ENCODE measurements around the gene VAT1. TPM values are rescaled to one million over a fixed set of nuclear protein-coding genes. Genes with fewer than 3 reads are reported as not detected.
A peak's percentile ranks its signal among the peaks of the same experiment; 100 is the strongest.

The VAT1 gene
- total and polyA plus RNA-seq, 9 of the 15 experiments (the other 6 are each of a cell fraction or from before 2014, with no cell fraction given), result 29.4 to 153 (median 66.7) TPM

DNA sequence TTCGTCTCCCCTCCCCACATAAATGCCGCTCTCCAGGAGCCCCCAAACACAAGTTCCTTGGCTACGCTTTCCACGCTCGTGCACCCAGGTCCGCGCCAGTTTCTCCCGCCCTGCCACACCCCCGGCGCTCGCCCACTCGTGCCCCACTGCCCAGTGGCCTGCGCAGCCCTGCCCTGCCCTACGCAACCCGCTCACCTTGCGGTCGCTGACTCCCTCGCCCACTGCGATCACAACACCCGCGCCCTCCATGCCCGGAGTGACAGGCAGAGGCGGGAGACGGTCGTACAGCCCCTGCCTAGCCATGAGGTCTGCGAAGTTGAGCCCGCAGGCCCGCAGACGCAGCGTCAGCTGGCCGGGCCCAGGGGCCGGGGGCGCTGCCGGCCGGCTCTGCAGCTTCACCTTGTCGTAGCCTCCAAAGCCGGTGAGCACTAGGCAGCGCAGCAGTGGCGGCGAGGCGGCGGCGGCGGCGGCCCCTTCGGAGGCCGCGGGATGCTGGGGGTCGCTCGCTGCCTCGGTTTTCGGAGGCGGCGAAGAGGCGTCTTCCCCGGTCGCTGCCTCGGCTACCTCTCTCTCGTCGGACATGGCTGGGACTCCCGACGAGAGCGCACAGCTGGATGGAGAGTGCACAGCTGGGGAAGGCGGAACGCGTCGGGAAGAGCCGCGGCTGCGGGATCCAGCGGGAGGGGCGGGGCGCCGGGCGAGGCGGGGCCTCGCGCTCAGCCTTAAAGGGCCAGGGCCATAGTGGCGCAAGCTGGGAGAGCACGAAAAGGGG is at the start of gene VAT1 (continued):
- TF ChIP-seq, protein P1, sequence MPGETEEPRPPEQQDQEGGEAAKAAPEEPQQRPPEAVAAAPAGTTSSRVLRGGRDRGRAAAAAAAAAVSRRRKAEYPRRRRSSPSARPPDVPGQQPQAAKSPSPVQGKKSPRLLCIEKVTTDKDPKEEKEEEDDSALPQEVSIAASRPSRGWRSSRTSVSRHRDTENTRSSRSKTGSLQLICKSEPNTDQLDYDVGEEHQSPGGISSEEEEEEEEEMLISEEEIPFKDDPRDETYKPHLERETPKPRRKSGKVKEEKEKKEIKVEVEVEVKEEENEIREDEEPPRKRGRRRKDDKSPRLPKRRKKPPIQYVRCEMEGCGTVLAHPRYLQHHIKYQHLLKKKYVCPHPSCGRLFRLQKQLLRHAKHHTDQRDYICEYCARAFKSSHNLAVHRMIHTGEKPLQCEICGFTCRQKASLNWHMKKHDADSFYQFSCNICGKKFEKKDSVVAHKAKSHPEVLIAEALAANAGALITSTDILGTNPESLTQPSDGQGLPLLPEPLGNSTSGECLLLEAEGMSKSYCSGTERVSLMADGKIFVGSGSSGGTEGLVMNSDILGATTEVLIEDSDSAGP (CRISPR knock-in tag; IDR thresholded peaks at IDR 0.05), result peak; percentile 93
- no peak for TF ChIP-seq HNRNPL (IDR thresholded peaks at IDR 0.05; ENCODE audit: low read depth, low read length)
- peak; percentile 60 for TF ChIP-seq FUS (optimal IDR thresholded peaks at IDR 0.05; ENCODE audit: low read depth, low read length)
- TF ChIP-seq ILK (tag; IDR thresholded peaks at IDR 0.05; ENCODE audit: borderline replicate concordance, low read depth), result no peak
- no peak for TF ChIP-seq DPF2 (IDR thresholded peaks at IDR 0.05)
- no peak for TF ChIP-seq ZBTB5 (IDR thresholded peaks at IDR 0.05)
- no peak for TF ChIP-seq COPS2 (conservative IDR thresholded peaks at IDR 0.05)
- no peak for TF ChIP-seq ZKSCAN8 (CRISPR knock-in tag; IDR thresholded peaks at IDR 0.05)
- TF ChIP-seq TRIM25 (IDR thresholded peaks at IDR 0.05; ENCODE audit: borderline replicate concordance), result no peak
- TF ChIP-seq SMARCB1 (IDR thresholded peaks at IDR 0.05; ENCODE audit: insufficient read length, low read depth), result no peak
- TF ChIP-seq ZNF253 (CRISPR knock-in tag; conservative IDR thresholded peaks at IDR 0.05), result no peak
- TF ChIP-seq, protein P2, sequence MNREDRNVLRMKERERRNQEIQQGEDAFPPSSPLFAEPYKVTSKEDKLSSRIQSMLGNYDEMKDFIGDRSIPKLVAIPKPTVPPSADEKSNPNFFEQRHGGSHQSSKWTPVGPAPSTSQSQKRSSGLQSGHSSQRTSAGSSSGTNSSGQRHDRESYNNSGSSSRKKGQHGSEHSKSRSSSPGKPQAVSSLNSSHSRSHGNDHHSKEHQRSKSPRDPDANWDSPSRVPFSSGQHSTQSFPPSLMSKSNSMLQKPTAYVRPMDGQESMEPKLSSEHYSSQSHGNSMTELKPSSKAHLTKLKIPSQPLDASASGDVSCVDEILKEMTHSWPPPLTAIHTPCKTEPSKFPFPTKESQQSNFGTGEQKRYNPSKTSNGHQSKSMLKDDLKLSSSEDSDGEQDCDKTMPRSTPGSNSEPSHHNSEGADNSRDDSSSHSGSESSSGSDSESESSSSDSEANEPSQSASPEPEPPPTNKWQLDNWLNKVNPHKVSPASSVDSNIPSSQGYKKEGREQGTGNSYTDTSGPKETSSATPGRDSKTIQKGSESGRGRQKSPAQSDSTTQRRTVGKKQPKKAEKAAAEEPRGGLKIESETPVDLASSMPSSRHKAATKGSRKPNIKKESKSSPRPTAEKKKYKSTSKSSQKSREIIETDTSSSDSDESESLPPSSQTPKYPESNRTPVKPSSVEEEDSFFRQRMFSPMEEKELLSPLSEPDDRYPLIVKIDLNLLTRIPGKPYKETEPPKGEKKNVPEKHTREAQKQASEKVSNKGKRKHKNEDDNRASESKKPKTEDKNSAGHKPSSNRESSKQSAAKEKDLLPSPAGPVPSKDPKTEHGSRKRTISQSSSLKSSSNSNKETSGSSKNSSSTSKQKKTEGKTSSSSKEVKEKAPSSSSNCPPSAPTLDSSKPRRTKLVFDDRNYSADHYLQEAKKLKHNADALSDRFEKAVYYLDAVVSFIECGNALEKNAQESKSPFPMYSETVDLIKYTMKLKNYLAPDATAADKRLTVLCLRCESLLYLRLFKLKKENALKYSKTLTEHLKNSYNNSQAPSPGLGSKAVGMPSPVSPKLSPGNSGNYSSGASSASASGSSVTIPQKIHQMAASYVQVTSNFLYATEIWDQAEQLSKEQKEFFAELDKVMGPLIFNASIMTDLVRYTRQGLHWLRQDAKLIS (CRISPR knock-in tag; IDR thresholded peaks at IDR 0.05), result 0 out of 2 replicates have a peak, but pooled peaks have one; percentile 26
- no peak for TF ChIP-seq ZNF79 (CRISPR knock-in tag; IDR thresholded peaks at IDR 0.05; ENCODE audit: low read depth)
- TF ChIP-seq E4F1 (CRISPR knock-in tag; IDR thresholded peaks at IDR 0.05; ENCODE audit: borderline replicate concordance), result no peak
- no peak for TF ChIP-seq ZNF197 (CRISPR knock-in tag; IDR thresholded peaks at IDR 0.05; ENCODE audit: low read depth)

Measured in K562 (cell line).